ENCODE measurements around the gene ADAM15.

DNA sequence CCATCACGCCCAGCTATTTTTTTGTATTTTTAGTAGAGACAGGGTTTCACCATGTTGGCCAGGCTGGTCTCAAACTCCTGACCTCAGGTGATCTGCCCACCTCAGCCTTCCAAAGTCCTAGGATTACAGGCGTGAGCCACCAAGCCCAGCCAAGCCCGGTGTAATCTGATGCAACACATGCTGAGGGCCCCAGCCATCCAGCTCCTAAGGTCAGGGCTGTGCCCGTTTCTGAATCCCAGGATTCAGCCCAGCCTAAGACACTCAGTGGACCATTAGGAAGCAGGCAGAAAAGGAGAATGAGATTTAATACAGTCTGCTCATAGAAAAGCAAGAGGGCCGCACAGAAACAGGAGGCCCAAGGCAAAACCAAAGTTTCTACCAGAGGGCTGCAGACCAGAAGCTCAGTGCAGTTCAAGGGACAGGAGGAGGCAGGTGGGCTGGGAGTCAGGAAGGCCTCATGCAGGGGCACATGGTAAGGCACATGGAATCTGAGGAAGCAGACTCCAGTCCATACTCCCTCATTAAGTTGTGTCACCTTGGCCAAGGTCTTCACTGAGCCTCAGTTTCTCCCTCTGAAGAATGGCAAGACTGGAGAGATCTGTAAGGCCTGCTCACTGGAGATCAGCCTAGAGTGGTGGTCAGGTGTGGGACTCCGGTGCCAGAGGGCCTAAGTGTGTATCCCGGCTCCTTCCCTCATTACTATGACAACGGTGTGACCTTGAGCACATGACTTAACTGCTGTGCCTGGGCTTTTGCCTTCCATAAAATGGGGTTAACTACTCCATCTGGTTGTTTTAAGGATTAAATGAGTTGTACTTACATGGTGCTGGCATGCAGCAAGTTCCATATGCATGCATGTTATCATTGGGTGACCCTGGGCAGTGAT is 2.4 kb upstream of the ADAM15 start:
- no peak for TF ChIP-seq POLR2A (IDR thresholded peaks at IDR 0.05)
- TF ChIP-seq, protein P1, sequence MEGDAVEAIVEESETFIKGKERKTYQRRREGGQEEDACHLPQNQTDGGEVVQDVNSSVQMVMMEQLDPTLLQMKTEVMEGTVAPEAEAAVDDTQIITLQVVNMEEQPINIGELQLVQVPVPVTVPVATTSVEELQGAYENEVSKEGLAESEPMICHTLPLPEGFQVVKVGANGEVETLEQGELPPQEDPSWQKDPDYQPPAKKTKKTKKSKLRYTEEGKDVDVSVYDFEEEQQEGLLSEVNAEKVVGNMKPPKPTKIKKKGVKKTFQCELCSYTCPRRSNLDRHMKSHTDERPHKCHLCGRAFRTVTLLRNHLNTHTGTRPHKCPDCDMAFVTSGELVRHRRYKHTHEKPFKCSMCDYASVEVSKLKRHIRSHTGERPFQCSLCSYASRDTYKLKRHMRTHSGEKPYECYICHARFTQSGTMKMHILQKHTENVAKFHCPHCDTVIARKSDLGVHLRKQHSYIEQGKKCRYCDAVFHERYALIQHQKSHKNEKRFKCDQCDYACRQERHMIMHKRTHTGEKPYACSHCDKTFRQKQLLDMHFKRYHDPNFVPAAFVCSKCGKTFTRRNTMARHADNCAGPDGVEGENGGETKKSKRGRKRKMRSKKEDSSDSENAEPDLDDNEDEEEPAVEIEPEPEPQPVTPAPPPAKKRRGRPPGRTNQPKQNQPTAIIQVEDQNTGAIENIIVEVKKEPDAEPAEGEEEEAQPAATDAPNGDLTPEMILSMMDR (IDR thresholded peaks at IDR 0.05): no peak

Data from right lobe of liver (tissue), 4 donors.